HG03432 (cell line): ENCODE data around the gene KCNK1.

Experiments used
- ATAC-seq: cut with Tn5 transposase; IDR thresholded peaks from one replicate; pipeline ENCODE4 v1.9.1; 2021; ENCODE audit warnings: mild to moderate bottlenecking, moderate library complexity; ENCODE audit not compliant: unreplicated experiment

The KCNK1 gene

GRCh38 chr1:233695901-233696300 lies 82.0 kb downstream of the KCNK1 start:
- ATAC-seq, result peak; percentile 76

DNA sequence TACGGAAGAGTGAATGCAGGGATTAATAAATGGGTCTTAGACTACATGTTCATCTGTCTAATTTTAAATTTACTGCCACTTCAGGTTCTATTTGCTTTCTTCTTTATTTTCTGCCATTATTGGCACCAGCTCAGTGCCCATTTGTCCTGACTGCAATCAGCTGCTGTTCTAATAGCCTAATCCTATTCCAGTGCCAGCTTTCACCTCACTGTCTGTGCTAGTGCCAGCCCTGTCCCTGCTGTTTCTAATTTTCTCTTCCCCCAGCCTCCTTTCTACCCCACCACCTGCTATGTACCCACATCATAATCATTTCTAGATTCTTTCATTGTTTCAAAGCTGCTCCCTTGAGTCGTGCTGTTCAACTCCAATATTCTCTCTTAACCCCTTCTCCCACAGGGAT lies 86.4 kb downstream of the KCNK1 start:
- no peak for ATAC-seq

DNA sequence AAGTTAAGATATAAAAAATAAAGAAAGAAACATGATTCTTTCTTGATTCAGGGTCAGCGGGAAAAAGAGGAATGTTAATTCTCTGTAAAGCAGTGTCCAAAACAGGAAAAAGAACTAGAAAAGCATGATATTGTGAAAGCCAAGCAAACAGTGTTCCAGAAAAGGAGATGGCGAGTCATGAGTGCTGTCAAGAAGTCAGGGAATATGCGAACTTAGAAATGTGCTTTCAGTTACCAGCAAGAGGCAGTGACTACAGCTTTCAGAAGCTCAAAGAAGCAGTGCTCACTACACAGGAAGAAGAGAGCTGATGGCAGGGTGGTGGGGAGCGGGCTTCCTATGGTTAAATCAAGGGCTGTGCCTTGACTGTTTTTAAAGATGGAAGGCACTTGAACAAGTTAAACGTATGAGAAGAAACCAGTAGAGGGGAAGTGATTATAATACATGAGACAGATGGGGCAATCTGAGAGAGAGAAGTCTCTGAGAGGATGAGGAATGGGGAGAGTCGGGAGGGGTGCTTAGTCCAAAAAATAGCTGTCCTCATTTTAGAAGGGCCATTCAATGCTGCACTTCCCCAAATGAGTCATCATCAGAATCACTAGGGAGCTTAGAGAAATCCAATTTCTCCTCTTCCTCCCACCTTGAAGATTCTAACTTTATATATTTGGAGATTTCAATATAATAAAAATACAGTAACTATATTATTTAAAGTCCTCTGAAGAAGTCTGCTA lies 90.4 kb downstream of the KCNK1 start:
- ATAC-seq, result no peak

- ATAC-seq, result no peak
These were observed 91.2 kb downstream of the KCNK1 start for GRCh38 chr1:233704898-233705723.

- ATAC-seq, result no peak
These were observed 93.4 kb downstream of the KCNK1 start for GRCh38 chr1:233707153-233707879.

DNA sequence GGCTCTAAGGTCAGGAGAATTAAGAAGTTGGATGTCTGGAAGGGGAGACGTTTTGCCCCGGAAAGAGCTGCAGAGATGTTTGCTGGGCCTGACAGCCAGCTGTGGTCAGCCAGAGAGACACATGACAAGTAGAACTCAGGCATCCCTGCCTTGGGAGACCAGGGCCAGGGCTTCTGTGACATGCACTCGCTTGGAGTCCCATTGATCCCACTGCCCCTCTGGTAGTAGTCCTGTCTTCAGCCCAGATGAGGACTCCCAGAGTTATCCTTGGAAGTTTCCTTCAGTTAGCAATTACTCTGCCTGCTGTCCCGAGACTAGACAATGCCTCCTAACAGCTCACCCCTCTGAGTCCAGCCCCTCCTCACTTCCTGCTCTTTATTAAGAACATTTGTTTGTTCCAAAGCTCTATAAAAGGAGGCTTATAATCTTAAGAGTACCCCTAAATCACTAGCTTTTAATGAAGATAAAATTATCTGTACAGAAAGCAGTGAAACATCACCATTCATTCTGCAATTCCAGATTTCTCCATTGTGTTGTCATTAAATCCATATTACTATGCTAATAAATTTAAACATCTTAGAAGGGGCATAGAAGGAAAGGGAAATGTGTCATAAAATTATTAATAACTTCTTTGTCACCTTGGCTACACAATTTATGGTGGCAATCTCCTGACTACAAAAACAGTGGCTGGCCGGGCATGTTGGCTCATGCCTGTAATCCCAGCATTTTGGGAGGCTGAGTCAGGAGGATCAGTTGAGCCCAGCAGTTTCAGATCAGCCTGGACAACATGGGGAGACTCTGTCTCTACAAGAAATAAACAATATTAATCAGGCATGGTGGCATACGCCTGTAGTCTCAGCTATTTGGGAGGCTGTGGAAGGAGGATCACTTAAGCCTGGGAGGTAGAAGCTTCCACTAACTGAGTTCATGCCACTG lies 94.2 kb downstream of the KCNK1 start:
- ATAC-seq, result no peak

- ATAC-seq, result no peak
These were observed 96.1 kb downstream of the KCNK1 start for GRCh38 chr1:233710031-233710430.

DNA sequence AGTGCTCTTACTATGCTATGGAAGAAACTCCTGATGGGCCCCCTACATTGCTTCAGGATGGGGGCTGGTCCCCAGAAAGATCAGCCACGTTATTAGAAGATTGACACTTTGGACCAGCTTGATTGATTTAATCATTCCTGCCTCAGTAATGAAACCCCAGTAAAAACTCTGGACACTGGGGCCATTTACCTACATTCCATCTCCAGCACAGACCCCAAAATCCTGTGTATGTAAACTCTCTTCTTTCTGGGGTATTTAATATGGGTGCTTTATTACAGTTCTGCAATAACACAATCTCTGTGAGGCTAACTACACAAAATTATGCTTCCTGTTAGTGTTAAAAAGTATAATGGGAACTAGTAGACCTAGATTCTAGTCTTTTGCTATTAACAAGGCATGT lies 96.6 kb downstream of the KCNK1 start:
- no peak for ATAC-seq

- ATAC-seq, result no peak
These were observed 100.8 kb downstream of the KCNK1 start for GRCh38 chr1:233714631-233715217.

- ATAC-seq, result no peak
These were observed 104.2 kb downstream of the KCNK1 start for GRCh38 chr1:233718057-233718456.

DNA sequence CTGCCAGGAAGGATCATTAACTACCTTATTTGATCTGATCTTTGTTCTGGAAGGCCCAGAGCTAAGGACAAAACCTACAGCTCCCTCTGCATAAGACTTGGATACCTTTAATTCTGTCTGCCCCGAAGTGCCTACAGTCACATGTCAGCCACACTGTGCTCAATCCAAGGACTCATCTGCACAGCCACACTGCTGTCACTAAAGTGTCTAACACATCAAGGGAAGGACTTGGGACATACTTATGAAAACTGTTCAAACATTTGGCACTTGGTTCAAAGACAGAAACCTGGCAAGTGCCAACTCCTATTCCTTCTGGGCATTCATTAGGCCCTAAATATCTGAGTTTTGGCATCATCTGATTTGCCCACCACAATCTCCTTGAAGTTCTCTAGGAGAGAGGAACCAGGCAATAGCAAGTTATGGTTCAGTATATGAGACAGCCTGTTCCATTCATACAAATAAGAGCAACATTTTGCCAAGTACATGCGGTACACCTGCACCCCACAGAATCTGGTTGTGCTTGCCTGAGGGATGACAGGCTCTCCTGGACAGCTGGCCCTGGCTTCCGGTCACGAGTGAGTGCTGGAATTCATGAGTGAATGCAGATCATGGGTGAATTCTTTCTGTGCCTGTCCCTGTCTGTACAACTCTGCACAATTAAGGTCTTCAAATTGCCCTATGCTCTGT lies 105.9 kb downstream of the KCNK1 start:
- ATAC-seq, result no peak

DNA sequence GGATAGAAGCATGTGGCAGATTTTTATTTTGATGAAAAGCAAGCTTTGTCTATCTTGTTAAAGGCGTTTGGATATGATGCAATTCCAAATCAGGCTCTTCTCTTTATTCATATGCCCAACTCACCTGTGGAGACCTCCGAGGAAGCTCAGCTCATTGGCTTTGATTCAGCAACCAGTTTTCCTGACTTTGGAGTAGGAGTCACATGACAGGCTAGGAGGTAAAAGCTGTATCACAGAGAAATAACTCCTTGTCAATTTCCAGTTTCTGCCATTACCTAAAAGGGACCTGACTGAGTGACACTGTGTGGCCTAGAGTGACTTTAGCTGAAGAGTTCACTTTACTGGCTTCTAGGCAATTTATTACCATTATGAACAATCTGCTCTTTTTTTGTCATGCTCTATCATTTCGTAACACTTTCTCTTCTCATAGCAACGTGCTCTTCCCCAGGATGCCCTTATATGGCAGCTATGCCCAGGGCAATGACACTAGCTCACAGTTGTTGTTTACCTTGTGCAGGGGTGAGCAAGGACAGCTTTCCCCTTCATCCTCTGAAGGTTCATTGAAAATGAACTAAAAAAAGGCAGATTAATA lies 107.2 kb downstream of the KCNK1 start:
- ATAC-seq, result peak; percentile 67
